ENCODE data around the gene PIGZ.

DNA sequence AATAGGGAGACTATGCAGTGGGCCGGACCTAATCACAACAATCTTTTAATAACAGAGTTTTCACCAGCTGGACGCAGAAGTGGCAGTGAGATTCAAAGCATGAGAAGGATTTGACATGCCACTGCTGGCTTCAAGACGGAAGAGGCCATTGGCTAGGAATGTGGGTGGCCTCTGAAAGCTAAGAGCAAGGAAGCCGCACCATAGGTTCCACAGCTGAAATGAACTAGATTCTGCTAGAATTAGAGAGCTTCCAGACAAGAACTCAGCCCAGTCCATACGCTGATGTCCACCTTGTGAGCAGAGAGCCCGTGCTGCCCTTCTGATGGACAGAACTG is 19.4 kb downstream of the PIGZ start:
- no peak for TF ChIP-seq EZH2 (IDR thresholded peaks at IDR 0.05; ENCODE audit: borderline replicate concordance)
- TF ChIP-seq, protein P1, sequence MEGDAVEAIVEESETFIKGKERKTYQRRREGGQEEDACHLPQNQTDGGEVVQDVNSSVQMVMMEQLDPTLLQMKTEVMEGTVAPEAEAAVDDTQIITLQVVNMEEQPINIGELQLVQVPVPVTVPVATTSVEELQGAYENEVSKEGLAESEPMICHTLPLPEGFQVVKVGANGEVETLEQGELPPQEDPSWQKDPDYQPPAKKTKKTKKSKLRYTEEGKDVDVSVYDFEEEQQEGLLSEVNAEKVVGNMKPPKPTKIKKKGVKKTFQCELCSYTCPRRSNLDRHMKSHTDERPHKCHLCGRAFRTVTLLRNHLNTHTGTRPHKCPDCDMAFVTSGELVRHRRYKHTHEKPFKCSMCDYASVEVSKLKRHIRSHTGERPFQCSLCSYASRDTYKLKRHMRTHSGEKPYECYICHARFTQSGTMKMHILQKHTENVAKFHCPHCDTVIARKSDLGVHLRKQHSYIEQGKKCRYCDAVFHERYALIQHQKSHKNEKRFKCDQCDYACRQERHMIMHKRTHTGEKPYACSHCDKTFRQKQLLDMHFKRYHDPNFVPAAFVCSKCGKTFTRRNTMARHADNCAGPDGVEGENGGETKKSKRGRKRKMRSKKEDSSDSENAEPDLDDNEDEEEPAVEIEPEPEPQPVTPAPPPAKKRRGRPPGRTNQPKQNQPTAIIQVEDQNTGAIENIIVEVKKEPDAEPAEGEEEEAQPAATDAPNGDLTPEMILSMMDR (IDR thresholded peaks at IDR 0.05; ENCODE audit: poor library complexity) = no peak
- no peak for TF ChIP-seq EZH2phosphoT487 (IDR thresholded peaks at IDR 0.05; ENCODE audit: low read depth, severe bottlenecking, unreplicated experiment)

Data from hepatocyte (in vitro differentiated cells).